HG02678 (cell line): ENCODE data around the gene ZNF286A.
"Not testable (repeated sequence)": the region's sequence is repeated elsewhere in the genome, so short reads cannot be mapped to it uniquely, and the experiment has no call there.

Experiments
- ATAC-seq: cut with Tn5 transposase; IDR thresholded peaks from one replicate; pipeline ENCODE4 v1.9.1; 2021; ENCODE audit warnings: mild to moderate bottlenecking, moderate library complexity; ENCODE audit not compliant: unreplicated experiment

Gene ZNF286A

GRCh38 chr17:15698967-15699366 is 585 bp upstream of the ZNF286A start:
- peak; percentile 5 for ATAC-seq

GRCh38 chr17:15699937-15700336 is 385 bp downstream of the ZNF286A start:
- not testable (repeated sequence) for ATAC-seq

DNA sequence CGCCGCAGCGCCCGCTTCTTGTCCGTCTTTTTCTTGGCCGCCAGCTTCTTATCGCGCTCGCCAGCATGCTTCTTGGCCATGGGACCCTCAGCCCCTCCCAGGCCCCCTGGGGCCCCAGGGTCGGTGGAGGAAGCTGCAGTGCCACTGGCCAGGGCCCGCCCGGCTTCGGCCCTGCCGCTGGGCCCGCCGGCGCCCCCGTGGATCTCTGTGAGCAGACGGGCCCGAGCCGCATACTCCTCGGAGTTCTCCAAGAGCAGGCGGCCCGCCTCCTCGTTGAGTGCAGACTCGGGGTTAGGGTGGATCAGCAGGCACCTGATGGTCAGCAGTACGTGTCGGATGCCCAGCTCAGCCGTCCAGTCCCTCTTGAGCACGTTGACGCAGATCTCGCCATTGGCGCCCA is 4.7 kb downstream of the ZNF286A start:
- ATAC-seq = not testable (repeated sequence)

DNA sequence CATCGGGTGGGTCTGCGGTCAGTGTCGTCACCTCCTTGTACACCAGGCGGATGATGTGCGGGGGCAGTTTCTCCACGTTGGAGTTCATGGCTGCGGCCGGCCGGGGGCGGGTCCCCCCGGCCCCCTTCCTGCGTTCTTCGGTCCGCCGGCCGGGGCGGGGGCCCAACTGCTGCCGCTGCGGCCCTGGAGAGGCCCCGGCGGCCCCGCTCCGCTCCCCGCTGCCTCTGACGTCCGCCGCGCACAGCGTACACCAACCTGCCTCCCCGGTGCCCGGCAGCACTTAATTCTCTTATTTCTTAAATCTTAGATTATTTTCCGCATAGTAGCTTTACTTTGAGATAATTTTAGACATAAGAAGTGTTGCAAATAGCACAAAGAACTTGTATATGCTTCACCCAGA is 5.3 kb downstream of the ZNF286A start:
- not testable (repeated sequence) for ATAC-seq

DNA sequence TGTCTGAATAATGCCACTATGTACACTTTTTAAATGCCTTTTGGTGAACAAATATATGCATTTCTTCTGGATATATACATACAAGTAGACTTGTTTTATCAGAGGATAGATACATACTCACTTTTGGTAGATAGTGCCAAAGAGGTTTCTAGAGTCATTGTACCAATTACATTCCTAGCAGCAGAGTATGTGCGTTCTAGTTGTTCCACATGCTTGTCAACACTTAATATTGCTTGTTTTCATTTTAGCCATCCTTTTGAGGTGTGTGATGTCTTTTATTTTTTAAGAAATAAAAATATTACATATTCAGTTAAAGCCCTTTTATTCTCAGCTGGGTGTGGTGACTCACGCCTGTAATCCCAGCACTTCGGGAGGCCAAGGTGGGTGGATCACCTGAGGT is 9.3 kb downstream of the ZNF286A start:
- ATAC-seq = not testable (repeated sequence)

DNA sequence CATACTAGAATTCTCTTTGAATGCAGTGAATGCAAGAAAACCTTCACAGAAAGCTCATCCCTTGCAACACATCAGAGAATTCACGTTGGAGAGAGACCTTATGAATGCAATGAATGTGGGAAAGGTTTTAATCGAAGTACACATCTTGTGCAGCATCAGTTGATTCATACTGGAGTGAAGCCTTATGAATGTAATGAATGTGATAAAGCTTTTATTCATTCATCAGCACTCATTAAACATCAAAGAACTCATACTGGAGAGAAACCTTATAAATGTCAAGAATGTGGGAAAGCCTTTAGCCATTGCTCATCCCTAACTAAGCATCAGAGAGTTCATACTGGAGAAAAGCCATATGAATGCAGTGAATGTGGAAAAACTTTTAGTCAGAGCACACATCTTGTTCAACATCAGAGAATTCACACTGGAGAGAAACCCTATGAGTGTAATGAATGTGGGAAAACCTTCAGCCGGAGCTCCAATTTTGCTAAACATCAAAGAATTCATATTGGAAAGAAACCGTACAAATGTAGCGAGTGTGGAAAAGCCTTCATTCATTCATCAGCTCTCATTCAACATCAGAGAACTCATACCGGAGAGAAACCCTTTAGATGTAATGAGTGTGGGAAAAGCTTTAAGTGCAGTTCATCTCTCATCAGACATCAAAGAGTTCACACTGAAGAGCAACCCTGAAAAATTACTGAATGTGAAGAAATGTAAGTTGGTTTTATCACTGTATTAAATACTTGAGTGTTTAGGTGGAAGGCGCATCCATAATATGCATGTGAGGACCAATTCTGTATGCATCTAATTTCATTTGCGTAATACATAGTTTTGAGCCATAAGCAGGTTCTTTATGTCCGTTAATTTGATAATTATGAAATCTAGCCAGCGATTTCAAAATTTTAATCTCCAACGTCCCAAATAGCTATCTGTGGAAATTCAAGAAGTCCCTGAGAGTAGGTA is 17.3 kb downstream of the ZNF286A start:
- not testable (repeated sequence) for ATAC-seq

- not testable (repeated sequence) for ATAC-seq
Measured at GRCh38 chr17:15730535-15730934, 31.0 kb downstream of the ZNF286A start.

DNA sequence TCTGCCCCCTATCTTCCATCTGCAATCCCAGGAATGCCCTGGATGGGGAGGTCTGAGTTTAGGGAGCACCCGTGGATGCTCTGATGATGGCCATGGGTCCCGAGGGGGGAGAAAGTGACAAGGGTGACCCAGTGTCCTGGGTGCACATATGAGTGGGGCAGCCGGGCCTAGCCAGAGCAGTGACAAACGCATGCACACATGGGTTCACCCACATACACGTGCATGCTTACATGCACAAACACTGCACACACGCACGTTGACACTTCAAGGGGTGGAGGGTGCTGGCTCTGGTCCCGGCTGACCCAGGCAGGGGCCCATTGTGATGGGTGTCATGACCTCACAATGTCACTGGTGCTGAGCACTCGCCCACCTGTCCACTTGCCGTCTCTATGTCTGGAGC is 32.3 kb downstream of the ZNF286A start, which contains the start of gene TBC1D26:
Gene TBC1D26 (plus strand): TSS at position 384 of the 400 bp plus-strand sequence. CDS start 3,066 bp downstream, outside the sequence.
- ATAC-seq = not testable (repeated sequence)

DNA sequence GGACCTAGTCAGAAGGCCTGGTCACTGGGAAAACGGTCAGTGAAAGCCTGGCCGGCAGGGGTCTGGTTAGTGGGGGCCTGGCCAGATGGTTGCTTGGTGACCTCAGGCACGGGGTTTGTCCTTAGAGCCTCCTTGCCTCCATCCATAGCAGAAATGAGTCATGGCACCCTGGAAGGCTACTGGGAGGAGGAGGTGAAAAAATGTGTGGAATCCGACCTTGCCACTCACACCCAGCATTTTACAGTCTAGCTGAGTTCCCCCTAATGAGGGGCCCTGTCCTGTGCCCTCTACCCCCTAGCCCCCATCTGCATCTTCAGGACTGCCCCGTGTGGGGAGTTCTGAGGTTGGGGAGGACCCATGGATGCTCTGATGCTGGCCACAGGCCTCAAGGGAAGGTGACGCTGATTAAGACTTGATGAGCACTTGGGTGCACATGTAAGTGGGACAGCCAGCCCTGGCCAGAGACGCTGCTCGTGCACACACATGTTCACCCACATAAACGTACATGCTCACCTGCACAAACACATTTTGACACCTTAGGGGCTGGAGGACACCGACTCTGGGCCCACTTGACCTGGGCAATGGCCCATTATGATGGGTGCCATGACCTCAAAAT is 33.7 kb downstream of the ZNF286A start:
- not testable (repeated sequence) for ATAC-seq

- not testable (repeated sequence) for ATAC-seq
Measured at GRCh38 chr17:15736578-15736977, 37.0 kb downstream of the ZNF286A start.

DNA sequence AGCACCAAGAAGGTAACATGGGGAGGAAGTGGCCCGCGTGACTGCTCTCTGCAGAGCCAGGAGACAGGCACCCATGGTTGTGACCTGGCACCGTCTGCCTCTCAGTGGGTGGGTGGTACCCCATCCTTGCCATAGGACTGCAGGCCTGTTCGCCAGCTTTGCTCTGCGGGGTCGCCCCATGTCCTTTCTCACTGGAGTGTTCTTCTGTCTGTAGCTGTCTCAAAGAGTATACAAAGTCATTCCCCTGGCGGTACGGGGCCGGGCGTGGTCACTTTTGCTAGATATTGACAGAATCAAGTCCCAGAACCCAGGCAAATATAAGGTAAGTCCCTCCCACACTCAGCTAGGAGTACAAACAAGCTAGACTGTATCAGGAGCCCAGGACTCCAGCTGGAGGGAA is 38.5 kb downstream of the ZNF286A start:
- no peak for ATAC-seq

- not testable (repeated sequence) for ATAC-seq
Measured at GRCh38 chr17:15739259-15739658, 39.7 kb downstream of the ZNF286A start.

DNA sequence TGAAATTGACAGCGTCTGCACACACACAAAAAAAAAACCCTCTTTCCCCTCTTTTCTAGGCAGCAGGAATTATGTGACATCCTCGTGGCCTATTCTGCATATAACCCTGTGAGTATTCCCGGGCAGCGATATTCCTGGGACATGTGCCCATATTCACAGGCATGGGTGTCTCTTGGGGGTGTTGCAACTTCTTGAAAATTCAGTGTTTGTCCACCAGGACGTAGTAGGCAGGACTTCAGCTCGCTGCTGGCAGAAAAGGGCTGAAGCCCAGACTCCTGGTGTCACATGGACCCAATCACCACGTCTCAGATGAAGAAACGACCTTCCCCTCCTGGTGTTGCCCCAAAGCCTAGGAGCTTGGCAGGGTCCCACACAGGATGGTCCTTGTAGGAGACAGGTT is 40.5 kb downstream of the ZNF286A start:
- ATAC-seq = not testable (repeated sequence)

- no peak for ATAC-seq
Measured at GRCh38 chr17:15740570-15741120, 41.1 kb downstream of the ZNF286A start.

- no peak for ATAC-seq
Measured at GRCh38 chr17:15741624-15742023, 42.1 kb downstream of the ZNF286A start.

GRCh38 chr17:15742051-15742795 is 42.7 kb downstream of the ZNF286A start:
- no peak for ATAC-seq

- ATAC-seq = no peak
Measured at GRCh38 chr17:15742921-15743320, 43.4 kb downstream of the ZNF286A start.

DNA sequence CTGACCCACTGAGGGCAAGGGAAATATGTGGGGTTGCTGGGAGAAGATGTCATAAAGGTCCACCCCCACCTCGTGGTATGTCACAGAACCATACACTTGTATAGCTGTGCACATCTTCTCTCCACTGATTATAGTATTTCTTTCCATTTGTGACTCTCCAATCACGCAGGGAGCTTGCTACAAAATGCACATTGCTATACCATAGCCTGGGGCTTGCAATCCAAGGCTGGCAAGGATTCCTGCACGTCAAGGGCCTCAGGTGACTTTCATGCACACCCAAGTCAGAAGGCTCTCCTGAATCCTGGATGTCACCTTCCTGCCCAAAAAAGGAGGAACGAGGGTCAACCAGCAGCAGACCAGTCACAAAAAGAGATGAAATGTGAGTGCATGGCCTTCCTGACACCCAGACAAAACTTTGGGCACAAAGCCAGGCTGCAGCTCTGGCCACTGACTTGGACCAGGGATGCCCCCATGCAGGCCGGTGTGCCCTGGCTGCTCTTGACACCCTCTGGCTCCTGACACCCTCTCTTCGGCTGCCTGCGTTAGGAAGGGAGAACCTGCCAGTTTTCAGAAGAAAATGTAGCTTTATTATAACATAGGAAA is 44.6 kb downstream of the ZNF286A start:
- ATAC-seq = no peak

GRCh38 chr17:15744885-15745284 is 45.3 kb downstream of the ZNF286A start:
- ATAC-seq = no peak

DNA sequence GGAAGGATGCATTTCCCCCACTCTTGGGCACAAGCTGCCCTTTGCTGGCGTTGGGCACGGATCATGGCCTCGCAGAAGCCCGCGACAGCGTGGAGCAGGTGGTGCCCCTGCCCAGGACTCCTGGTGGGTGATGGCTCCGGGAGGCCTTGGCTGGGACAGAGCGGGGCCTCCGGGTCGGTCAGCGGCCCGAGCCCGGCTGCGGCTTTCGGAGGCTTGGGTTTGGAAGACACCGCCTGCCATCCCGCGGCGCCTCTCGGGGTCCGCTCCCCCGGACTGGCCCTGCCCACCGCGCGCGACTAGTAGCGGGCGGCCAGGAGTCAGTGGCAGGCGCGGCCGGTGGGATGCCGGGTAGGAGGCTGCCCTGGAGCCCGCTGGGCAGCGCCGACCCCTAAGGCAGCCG is 49.9 kb downstream of the ZNF286A start:
- not testable (repeated sequence) for ATAC-seq
